ENCODE results near the gene IAPP.
"Not testable (repeated sequence)": the region's sequence is repeated elsewhere in the genome, so short reads cannot be mapped to it uniquely, and the experiment has no call there.

Gene IAPP

GRCh38 chr12:21372602-21373001, at the start of gene IAPP:
TSS of gene IAPP (plus strand) at chr12:21372902. CDS start at chr12:21373352, 450 bp downstream.
- no peak for DNase-seq (ENCODE audit: low read depth in 2 of 2)

GRCh38 chr12:21323736-21324135, 49.0 kb upstream of the IAPP start:
- DNase-seq (ENCODE audit: low read depth in 2 of 2): no peak

- no peak for DNase-seq (ENCODE audit: low read depth in 2 of 2)
Measured at GRCh38 chr12:21324551-21324950, 48.2 kb upstream of the IAPP start.

GRCh38 chr12:21328578-21328977, 44.1 kb upstream of the IAPP start:
- DNase-seq (ENCODE audit: low read depth in 2 of 2): no peak

GRCh38 chr12:21330682-21331253, 41.9 kb upstream of the IAPP start:
- no peak for DNase-seq (ENCODE audit: low read depth in 2 of 2)

- no peak for DNase-seq (ENCODE audit: low read depth in 2 of 2)
Measured at GRCh38 chr12:21334771-21335325, 37.9 kb upstream of the IAPP start, which contains the start of gene SLCO1A2. TSS of gene SLCO1A2 (minus strand) at chr12:21334917. CDS start at chr12:21334647, 270 bp downstream.

GRCh38 chr12:21336656-21337055, 36.0 kb upstream of the IAPP start:
- no peak for DNase-seq (ENCODE audit: low read depth in 2 of 2)

GRCh38 chr12:21337453-21337852, 35.2 kb upstream of the IAPP start:
- no peak for DNase-seq (ENCODE audit: low read depth in 2 of 2)

GRCh38 chr12:21337959-21338744, 34.5 kb upstream of the IAPP start:
- DNase-seq (ENCODE audit: low read depth in 2 of 2): no peak

- no peak for DNase-seq (ENCODE audit: low read depth in 2 of 2)
Measured at GRCh38 chr12:21339921-21340320, 32.8 kb upstream of the IAPP start.

- DNase-seq (ENCODE audit: low read depth in 2 of 2): no peak
Measured at GRCh38 chr12:21340403-21340802, 32.3 kb upstream of the IAPP start.

GRCh38 chr12:21341769-21342168, 30.9 kb upstream of the IAPP start:
- DNase-seq (ENCODE audit: low read depth in 2 of 2): no peak

GRCh38 chr12:21343636-21344035, 29.1 kb upstream of the IAPP start:
- DNase-seq (ENCODE audit: low read depth in 2 of 2): no peak

- no peak for DNase-seq (ENCODE audit: low read depth in 2 of 2)
Measured at GRCh38 chr12:21346542-21347205, 26.0 kb upstream of the IAPP start.

- DNase-seq (ENCODE audit: low read depth in 2 of 2): no peak
Measured at GRCh38 chr12:21350975-21351374, 21.7 kb upstream of the IAPP start.

- DNase-seq (ENCODE audit: low read depth in 2 of 2): no peak
Measured at GRCh38 chr12:21353487-21353886, 19.2 kb upstream of the IAPP start.

GRCh38 chr12:21353948-21354347, 18.8 kb upstream of the IAPP start:
- no peak for DNase-seq (ENCODE audit: low read depth in 2 of 2)

- no peak for DNase-seq (ENCODE audit: low read depth in 2 of 2)
Measured at GRCh38 chr12:21354641-21355040, 18.1 kb upstream of the IAPP start.

GRCh38 chr12:21360632-21361031, 12.1 kb upstream of the IAPP start:
- not testable (repeated sequence) for DNase-seq (ENCODE audit: low read depth in 2 of 2)

GRCh38 chr12:21369141-21369980, 3.3 kb upstream of the IAPP start:
- DNase-seq (ENCODE audit: low read depth in 2 of 2): no peak

GRCh38 chr12:21370845-21371449, 1.8 kb upstream of the IAPP start:
- DNase-seq (ENCODE audit: low read depth in 2 of 2): no peak

All from stimulated activated CD8-positive, alpha-beta memory T cell treated with anti-CD3 and anti-CD28 coated beads, Interleukin-15, amount 100 ng/mL, for 48 hours (primary cell).